NCI-H446 (cell line): ENCODE measurements around the gene PPFIA4.

Experiments
- DNase-seq, 2 experiments: peaks; one replicate each; lab custom pipeline; 2025; lab: John Stamatoyannopoulos, UW

Gene PPFIA4

DNA sequence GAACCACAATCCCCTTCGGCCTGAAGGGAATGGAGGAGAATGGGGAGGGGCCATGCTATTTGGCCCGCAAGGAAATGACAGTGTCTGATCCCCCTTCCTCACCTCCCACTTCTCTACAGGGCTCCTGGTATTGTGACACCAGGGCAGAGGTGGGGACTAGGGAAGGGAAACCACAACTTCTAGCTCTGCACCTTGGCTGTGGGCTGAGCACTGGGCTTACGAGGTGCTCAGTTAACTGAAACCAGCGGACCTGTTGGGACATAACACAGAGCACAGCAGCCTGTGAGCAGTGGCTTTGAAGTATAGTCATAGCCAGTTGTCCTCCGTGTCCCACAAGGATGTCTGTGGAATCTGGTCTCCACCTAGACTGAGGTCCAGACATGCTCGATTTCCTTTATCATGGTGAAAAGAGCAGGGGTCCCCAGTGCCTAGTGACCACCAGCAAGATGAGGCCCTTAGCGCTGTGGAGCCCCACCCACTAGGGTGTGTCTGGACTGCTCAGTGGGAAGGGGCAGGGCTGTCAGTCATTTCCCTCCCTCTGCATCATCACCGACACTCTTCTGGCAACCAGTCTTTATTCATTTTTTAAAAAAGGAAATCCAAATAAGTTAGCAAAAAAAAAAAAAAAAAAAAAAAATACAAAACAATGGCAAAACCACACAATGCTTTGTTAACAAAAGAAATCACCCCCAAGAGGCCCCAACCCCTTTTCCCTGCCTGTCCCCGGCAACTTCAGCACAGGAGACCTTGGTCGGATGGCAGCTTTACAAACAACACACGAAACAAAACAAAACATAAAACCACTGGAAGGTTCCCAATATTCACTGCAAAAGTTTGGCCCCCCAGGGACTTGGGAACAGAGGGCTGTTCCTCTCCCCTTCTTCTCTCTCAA, 56.5 kb downstream of the PPFIA4 start:
- no peak for DNase-seq

- DNase-seq = no peak
Measured at GRCh38 chr1:203083463-203083921, 57.2 kb downstream of the PPFIA4 start.

DNA sequence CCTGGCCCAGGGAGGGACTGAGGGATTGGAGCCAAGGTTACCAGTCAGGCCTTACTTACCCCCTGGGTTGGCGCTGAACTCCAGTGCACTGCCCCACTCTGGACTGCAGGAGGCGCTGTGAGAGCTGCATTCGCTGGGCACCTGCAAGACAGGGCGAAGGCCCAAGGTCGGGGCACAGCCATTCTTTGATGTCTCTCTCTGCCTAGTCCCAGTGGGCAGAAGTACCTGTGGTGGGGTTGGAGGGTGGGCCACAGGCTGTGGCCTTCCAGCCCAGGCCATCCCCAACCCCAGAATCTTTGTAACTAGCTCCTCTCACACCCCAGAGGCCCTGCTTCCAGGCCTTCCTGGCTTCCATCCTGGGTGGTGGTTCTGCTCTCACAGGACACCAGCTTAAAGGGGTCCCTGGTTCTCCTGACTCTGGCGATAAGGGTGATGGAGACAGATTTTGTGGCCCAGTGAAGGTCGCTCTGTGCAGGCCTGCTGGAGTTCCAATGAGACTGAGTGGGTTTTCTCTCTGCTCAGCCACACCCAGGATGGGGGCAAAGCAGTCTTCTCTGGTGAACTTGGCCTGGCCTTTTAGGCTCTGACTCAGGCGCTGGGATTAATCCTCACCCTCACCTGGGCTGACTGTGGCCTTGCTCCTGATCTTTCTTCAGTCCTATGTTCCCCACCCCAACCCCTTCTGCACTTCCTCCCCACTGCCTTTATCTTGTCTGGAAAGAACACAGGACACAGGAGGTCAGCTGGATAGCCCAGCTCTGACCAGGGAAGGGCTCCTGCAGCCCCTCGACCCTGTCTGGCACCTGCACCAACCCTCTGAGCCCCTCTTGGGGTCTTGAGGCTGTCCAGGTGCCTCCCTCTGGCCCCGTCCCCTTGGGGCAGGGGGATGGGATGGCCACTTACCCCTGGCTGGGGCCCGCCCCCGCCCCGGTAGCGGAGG, 58.6 kb downstream of the PPFIA4 start:
- peak in 1 of 2 experiments; percentile 8 for DNase-seq

GRCh38 chr1:203085528-203086406, 59.5 kb downstream of the PPFIA4 start, which contains the start of gene MYOG:
MYOG (minus strand) TSS chr1:203086012; CDS start chr1:203085961, 51 bp downstream.
- no peak for DNase-seq

DNA sequence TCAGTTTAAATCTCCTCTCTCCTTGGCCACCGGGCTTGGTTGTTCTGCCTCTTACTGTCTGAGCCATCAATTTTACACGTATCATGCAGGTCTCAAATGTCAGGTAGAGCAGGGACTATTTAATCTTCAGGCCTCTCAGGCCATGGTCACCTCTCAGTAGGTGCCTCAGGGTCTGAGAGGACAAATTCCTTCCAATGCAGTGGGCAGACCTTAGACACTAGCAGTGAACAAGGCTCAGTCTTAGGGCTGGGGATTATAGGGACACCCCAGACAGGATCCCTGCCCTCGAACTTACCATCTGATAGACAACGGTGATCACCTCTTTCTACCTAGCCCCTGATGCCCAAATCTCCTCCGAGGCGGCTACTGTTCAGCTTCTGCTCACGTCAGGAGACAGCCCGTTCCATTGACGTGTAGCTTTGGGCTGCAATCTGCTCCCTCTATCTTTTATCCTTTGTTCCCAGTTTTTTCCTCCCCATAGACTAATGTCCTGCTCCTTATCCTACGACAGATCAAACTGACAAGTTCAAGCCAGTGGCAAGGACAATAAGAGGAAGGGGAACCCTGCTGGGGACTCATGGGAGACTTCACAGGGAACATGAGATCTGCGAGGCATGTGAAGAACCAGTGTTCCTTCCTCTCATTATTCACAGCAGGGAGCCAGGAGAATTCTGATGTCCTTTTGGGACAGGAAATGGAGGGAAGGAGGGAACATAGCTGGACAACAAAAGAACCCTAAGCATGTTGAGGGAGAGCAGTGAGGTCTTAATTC, 60.9 kb downstream of the PPFIA4 start:
- no peak for DNase-seq

- no peak for DNase-seq
Measured at GRCh38 chr1:203088441-203088840, 62.1 kb downstream of the PPFIA4 start.

- DNase-seq = no peak
Measured at GRCh38 chr1:203089001-203089650, 62.8 kb downstream of the PPFIA4 start.

DNA sequence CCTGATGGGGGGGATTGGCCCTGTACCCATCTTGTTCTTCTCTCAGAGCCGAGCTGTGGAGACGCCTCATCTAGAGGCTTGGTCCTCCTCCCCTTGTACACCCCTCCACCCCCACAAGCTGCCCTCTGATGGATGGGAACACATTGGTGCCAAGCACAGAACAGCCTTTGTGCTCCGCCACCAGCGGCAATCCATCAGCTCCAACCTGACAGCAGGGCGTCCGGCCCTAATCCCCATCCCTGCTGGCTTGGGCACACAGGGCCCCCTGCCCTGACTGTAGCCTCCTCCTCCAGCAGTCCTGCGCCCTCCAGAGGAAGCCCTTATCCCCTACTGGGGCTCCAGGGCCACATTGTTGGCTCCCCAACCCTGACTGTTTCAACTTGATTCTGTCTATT, 63.4 kb downstream of the PPFIA4 start:
- no peak for DNase-seq

- no peak for DNase-seq
Measured at GRCh38 chr1:203090421-203091198, 64.3 kb downstream of the PPFIA4 start.

GRCh38 chr1:203091199-203091477, 64.8 kb downstream of the PPFIA4 start:
- DNase-seq = no peak

GRCh38 chr1:203091761-203092330, 65.6 kb downstream of the PPFIA4 start:
- no peak for DNase-seq

GRCh38 chr1:203093754-203094410, 67.6 kb downstream of the PPFIA4 start:
- DNase-seq = no peak

DNA sequence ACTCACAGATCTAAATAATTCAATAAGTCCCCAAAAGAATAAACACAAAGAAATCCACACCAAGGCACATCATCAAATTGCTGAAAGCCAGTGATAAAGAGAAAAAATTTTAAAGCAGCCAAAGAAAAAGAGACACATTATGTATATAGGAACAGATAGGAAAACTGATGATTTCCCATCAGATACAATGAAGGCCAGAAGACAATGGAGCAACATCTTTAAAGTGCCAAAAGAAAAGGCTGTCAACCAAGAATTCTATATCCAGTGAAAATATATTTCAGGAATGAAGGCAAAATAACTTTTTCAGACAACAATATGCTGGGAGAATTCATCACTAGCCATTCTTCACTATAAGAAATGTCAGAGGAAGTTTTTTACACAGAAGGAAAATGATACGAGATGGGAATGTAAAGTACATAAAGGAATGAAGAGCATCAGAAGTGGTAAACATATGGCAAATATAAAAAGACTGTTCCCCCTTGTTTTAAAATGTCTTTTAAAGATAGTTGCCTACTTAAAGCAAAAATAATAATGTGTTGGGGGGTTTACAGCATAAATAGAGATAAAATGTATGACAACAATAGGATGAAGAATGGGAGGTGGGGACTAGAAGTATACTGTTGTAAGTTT, 68.9 kb downstream of the PPFIA4 start:
- no peak for DNase-seq

- DNase-seq = no peak
Measured at GRCh38 chr1:203096566-203096965, 70.3 kb downstream of the PPFIA4 start.

DNA sequence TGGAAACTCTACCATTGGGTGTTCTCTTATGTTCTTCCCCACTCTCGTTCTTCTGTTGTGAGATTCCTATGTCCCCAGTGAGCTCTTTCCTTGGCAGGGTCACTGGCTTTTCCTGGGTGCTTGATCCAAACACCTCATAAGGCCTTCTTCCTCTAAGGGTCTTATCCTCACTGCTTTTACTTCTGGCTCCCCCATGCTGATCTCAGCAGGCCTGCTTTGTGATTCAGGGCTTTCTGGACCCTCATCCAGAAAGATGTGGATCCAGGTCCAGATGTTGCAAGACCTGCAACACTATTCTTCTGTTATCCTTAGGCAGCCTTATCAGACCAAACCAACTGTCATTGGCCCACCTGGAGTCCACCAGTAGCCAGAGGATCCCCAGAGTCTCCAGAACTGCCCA, 70.7 kb downstream of the PPFIA4 start:
- no peak for DNase-seq

- DNase-seq = no peak
Measured at GRCh38 chr1:203098445-203098844, 72.2 kb downstream of the PPFIA4 start.

DNA sequence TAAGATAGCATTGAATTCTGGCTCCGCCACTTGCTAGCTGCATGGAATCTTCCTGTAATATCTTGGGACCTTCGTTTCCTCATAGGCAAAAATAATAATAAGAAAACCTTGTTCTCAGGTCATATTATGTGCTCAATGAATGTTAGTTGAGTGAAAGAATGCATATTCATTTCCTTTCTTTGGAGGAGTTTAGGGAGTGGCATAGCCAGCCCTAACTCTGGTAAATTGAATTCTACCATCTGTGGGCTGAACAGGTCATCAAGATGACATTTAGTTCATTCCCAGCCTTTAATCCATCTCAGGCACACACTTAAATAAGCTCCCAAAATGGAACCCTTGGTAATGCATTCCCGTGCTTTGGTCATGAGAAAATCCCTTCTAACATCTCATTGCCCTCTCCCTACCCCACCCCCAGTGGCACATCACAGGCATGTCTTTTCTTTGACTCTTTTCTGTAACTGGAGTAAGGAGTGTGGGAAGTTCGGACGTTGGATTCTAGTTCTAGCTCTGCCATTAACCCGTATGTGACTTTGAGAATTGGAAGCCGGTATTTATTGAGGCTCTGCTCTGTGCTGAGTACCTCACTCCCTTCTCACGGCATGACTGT, 72.7 kb downstream of the PPFIA4 start:
- DNase-seq = no peak
